ENCODE results near the gene CLEC3B. TPM values are rescaled to one million over a fixed set of nuclear protein-coding genes. Genes with fewer than 3 reads are reported as not detected.

CLEC3B gene
- total RNA-seq, 4 donors from 2014 or later: 11.6 to 47.9 (median 32.7) TPM

DNA sequence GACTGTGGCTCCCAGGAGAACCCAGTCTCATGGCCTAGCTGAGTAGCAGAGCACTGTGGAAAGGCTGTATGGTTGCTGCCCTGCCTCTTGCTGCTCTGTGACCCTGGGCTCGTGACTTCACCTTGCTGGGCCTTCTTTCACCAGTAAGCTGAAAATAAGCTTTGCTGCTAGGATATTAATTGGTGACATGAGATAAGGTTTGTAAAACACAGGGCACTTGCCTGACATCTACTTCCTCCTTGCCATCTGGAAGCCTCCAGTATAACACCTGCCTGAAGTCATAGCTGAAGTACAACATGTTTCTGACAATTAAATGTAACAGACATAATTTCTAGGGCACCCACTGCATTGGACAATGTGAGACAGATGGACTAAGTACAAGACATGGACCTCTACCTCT is 53.6 kb downstream of the CLEC3B start:
- no peaks in the 10 kb centered on the region for H3K27me3 ChIP-seq
- peaks cover 0 to 6% (median 0%) of the 10 kb centered on the region in 3 donors for H3K36me3 ChIP-seq
- DNase-seq: no peak
- H3K4me1 ChIP-seq: peaks cover 0 to 5% (median 0%) of the 10 kb centered on the region in 4 donors
- no peak overlapping the region for H3K4me3 ChIP-seq
- TF ChIP-seq POLR2A (IDR thresholded peaks at IDR 0.05): no peak
- TF ChIP-seq, protein P1, sequence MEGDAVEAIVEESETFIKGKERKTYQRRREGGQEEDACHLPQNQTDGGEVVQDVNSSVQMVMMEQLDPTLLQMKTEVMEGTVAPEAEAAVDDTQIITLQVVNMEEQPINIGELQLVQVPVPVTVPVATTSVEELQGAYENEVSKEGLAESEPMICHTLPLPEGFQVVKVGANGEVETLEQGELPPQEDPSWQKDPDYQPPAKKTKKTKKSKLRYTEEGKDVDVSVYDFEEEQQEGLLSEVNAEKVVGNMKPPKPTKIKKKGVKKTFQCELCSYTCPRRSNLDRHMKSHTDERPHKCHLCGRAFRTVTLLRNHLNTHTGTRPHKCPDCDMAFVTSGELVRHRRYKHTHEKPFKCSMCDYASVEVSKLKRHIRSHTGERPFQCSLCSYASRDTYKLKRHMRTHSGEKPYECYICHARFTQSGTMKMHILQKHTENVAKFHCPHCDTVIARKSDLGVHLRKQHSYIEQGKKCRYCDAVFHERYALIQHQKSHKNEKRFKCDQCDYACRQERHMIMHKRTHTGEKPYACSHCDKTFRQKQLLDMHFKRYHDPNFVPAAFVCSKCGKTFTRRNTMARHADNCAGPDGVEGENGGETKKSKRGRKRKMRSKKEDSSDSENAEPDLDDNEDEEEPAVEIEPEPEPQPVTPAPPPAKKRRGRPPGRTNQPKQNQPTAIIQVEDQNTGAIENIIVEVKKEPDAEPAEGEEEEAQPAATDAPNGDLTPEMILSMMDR (IDR thresholded peaks at IDR 0.05): no peak
- H3K27ac ChIP-seq: peak overlapping the region in 3 of 4 donors; percentile 32 to 77 (median 43)
- H3K9me3 ChIP-seq: no peaks in the 10 kb centered on the region

DNA sequence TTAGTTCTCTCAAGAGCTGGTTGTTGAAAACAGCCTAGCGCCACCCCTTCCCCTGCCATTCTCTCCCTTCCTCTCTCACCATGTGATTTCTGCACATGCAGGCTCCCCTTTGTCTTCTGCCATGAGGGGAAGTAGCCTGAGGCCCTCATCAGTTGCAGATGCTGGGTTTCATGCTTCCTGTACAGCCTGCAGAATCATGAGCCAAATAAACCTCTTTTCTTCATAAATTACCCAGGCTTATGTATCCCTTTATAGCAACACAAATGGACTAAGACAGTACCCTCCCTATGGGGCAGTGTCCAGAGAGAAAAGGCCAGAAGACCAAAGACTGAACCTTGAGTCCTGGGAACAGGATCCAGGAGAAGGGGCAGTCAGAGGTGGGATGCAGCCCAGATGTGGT is 54.7 kb downstream of the CLEC3B start:
- peaks cover 0 to 5% (median 0%) of the 10 kb centered on the region in 4 donors for H3K4me1 ChIP-seq
- H3K27ac ChIP-seq: no peak overlapping the region
- H3K4me3 ChIP-seq: no peak overlapping the region
- no peak for DNase-seq
- no peaks in the 10 kb centered on the region for H3K27me3 ChIP-seq
- H3K36me3 ChIP-seq: peaks cover 0 to 17% (median 0%) of the 10 kb centered on the region in 3 donors
- TF ChIP-seq, protein P1 (IDR thresholded peaks at IDR 0.05): no peak
- no peak for TF ChIP-seq POLR2A (IDR thresholded peaks at IDR 0.05)
- H3K9me3 ChIP-seq: no peaks in the 10 kb centered on the region

DNA sequence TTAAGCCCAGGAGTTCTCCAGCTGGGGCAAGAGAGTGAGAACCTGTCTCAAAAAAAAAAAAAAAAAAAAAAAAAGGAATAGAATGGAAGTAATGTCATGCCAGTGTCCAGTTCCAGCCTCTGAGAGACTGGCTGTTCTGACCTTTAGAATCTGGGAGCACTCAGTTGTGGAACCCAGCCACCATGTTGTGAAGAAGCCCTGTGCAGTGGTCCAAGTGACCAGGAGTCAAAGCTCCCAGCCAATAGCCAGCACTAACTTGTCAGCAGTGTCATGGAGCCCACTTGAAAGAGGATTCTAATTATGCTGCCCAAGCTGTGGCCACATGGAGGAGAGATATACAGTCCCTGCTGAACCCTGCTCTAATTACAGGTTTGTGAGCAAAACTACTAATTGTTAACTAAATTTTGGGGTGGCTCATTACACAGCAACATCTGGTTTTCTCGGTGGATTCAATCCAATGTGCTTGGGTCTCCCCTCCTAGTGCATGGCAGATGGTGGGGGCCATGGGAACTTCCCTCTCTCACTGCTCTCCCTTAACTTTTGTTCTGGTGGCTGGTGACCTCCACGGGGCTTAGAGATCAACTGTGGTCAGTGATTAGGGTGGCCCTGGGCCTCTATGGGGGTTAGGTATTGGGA is 55.5 kb downstream of the CLEC3B start:
- H3K9me3 ChIP-seq: no peaks in the 10 kb centered on the region
- H3K36me3 ChIP-seq: peaks cover 0 to 21% (median 0%) of the 10 kb centered on the region in 3 donors
- no peak overlapping the region for H3K4me3 ChIP-seq
- TF ChIP-seq, protein P1 (IDR thresholded peaks at IDR 0.05): no peak
- TF ChIP-seq POLR2A (IDR thresholded peaks at IDR 0.05): no peak
- H3K27ac ChIP-seq: no peak overlapping the region
- no peak for DNase-seq
- peaks cover 0 to 5% (median 0%) of the 10 kb centered on the region in 4 donors for H3K4me1 ChIP-seq
- H3K27me3 ChIP-seq: no peaks in the 10 kb centered on the region

DNA sequence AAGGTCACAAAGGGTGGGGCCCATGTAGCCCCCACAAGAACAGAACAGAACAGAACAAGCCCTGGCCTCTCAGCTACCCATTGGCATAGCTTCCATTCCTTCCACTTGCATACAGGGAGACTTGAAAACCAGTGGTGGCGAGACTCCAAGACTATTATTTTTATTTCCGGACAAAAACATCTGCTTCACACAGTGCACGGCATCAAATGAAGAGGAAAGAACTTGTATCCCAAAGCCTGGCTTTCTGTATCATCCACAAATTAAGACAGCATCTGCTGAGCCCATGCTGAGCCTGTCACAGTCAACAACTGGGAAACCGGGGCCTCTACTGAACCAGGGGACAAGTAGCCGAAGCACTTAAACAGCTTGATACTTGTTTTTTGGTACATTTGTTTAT is 56.0 kb downstream of the CLEC3B start:
- H3K27ac ChIP-seq: no peak overlapping the region
- no peak overlapping the region for H3K4me3 ChIP-seq
- H3K9me3 ChIP-seq: no peaks in the 10 kb centered on the region
- TF ChIP-seq, protein P1 (IDR thresholded peaks at IDR 0.05): no peak
- TF ChIP-seq POLR2A (IDR thresholded peaks at IDR 0.05): no peak
- no peak for DNase-seq
- peaks cover 0 to 27% (median 0%) of the 10 kb centered on the region in 3 donors for H3K36me3 ChIP-seq
- peaks cover 0 to 5% (median 0%) of the 10 kb centered on the region in 4 donors for H3K4me1 ChIP-seq
- no peaks in the 10 kb centered on the region for H3K27me3 ChIP-seq

DNA sequence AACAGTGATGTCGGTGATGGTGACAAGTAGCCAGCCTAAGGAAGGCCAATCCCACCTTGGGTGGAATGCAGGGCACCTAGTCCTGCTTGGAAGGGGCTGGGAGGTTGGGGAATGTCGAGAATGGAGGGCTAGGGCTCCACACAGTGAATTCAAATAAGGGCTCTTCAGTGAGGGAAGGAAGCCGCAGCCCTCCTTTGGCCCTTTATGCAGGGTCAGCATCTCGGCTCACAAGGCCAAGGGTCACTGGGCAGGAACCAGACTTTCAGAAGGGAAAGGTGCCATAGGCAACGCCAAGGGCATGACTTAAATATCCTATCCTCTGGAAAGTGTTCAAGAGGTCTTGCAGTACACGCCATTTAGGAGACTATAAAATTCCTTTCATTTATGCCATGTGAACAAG is 56.9 kb downstream of the CLEC3B start:
- Histone ChIP-seq H3K9me3 (no peaks in the 10 kb centered on the region), H3K4me1 (peaks cover 0 to 5% (median 0%) of the 10 kb centered on the region in 4 donors), H3K4me3 (no peak overlapping the region), H3K27me3 (no peaks in the 10 kb centered on the region), H3K36me3 (peaks cover 0 to 34% (median 0%) of the 10 kb centered on the region in 3 donors), H3K27ac (no peak overlapping the region)
- TF ChIP-seq, protein P1 (IDR thresholded peaks at IDR 0.05): no peak
- TF ChIP-seq POLR2A (IDR thresholded peaks at IDR 0.05): no peak
- DNase-seq: no peak
